ENCODE results near the gene MRPS15.

The MRPS15 gene

GRCh38 chr1:36467700-36468455 is 3.7 kb upstream of the MRPS15 start:
- DNase-seq (ENCODE audit: insufficient read length) (no peak), FAIRE-seq (no peak)
- TF ChIP-seq TAF1 (IDR thresholded peaks at IDR 0.05; ENCODE audit: borderline replicate concordance, low read depth, low read length) (no peak), POLR2A (IDR thresholded peaks at IDR 0.05; ENCODE audit: low read depth, low read length) (no peak), POLR2AphosphoS5 (IDR thresholded peaks at IDR 0.05; ENCODE audit: low read depth, low read length) (no peak)

- FAIRE-seq (no peak), DNase-seq (ENCODE audit: insufficient read length) (no peak)
- no peak for TF ChIP-seq TAF1 (IDR thresholded peaks at IDR 0.05; ENCODE audit: borderline replicate concordance, low read depth, low read length)
- TF ChIP-seq POLR2AphosphoS5 (IDR thresholded peaks at IDR 0.05; ENCODE audit: low read depth, low read length) = no peak
- TF ChIP-seq POLR2A (IDR thresholded peaks at IDR 0.05; ENCODE audit: low read depth, low read length) = no peak
Observed at GRCh38 chr1:36467027-36467410, 2.8 kb upstream of the MRPS15 start.

DNA sequence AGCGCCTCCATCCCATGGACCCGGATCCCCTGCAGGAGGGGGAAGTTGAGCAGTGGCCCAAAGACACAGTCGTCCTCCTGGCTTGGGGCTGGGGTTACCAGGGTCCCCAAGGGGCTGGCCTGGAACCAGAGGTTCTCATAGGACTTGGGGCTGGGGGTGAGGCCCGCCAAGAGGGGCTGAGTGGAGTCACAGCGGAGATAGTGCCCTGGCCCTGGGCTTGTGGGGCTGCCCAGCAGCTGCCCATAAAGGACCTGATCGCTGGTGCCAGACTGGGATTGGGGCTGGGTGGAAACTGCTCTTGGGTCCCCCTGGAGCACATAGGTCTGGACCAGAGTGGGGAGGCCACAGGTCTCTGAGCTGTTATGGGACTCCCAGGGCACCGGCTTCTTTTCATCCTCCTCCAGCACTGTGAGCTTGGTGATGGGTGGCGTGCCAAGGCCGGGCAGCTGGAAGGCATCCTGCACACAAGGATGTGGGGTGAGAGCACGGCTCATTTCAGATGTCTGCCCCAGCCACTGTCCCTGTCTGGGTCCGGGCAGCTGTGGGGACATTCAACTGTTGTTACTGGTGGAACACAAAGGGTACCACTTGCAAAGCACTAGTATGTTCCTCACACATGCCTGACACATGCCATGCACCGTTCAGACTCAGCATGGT is 2.3 kb upstream of the MRPS15 start:
- no peak for DNase-seq (ENCODE audit: insufficient read length)
- TF ChIP-seq TAF1 (IDR thresholded peaks at IDR 0.05; ENCODE audit: borderline replicate concordance, low read depth, low read length) (no peak), POLR2A (IDR thresholded peaks at IDR 0.05; ENCODE audit: low read depth, low read length) (no peak), POLR2AphosphoS5 (IDR thresholded peaks at IDR 0.05; ENCODE audit: low read depth, low read length) (no peak)
- no peak for FAIRE-seq

DNA sequence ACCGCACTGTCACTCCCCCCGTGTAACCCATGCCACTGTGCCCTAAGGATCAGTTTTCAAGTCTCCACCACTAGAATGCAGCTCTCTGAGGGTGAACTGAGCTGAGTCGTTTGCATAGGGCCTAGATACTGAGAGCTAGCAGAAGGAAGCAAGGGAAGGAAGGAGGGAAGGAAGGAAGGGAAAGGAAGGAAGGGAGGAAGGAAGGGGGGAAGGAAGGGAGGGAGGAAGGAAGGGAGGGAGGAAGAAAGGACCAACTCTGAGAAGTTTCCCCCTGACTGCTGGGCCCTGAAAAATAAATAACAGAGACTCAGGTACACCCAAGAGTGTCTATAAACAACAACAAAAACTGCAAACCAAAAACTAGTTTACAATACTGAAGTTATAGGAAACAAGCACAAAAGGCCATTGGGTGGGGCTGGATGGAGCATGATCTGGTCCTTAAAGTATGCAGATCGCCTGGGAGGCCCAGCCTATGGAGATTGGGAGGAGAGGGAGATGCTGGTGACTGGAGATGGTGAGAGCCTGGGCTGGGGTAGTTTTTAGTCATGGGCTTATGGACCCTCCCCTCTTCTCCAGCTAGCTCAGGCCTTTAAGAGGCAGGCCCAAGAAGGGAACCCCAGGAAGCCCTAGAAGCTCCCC is 1.7 kb upstream of the MRPS15 start:
- no peak for DNase-seq (ENCODE audit: insufficient read length)
- TF ChIP-seq POLR2AphosphoS5 (IDR thresholded peaks at IDR 0.05; ENCODE audit: low read depth, low read length) (no peak), POLR2A (IDR thresholded peaks at IDR 0.05; ENCODE audit: low read depth, low read length) (no peak), TAF1 (IDR thresholded peaks at IDR 0.05; ENCODE audit: borderline replicate concordance, low read depth, low read length) (no peak)
- FAIRE-seq = no peak

GRCh38 chr1:36464605-36465393 is 615 bp upstream of the MRPS15 start:
- FAIRE-seq (peak; percentile 50), DNase-seq (ENCODE audit: insufficient read length) (peak; percentile 41)
- TF ChIP-seq POLR2A (IDR thresholded peaks at IDR 0.05; ENCODE audit: low read depth, low read length) = no peak; the same call in 1 of the 2 replicates
- no peak for TF ChIP-seq TAF1 (IDR thresholded peaks at IDR 0.05; ENCODE audit: borderline replicate concordance, low read depth, low read length)
- no peak for TF ChIP-seq POLR2AphosphoS5 (IDR thresholded peaks at IDR 0.05; ENCODE audit: low read depth, low read length)

DNA sequence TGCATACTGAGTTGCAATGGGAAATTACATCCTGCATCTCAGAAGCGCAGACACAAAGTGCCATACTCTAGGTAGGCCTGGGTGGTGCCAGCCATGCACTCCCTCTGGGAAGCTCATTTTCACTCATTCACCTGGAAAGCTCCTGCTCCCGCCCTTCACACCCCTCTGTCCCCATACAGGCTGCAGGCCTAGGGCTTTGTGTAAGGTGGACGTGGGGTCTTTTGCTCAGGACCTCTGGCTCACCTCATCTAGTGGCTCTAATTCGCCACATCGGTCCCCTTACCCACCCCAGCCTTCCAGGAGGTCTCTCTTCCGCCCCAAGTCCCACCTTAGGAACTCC is 751 bp downstream of the MRPS15 start:
- DNase-seq (ENCODE audit: insufficient read length) (no peak), FAIRE-seq (no peak)

GRCh38 chr1:36458910-36459309 is 5.3 kb downstream of the MRPS15 start:
- FAIRE-seq (no peak), DNase-seq (ENCODE audit: insufficient read length) (no peak)
- TF ChIP-seq POLR2A (IDR thresholded peaks at IDR 0.05; ENCODE audit: low read depth, low read length) (0 out of 2 replicates have a peak, but pooled peaks have one; percentile 19), TAF1 (IDR thresholded peaks at IDR 0.05; ENCODE audit: borderline replicate concordance, low read depth, low read length) (no peak), POLR2AphosphoS5 (IDR thresholded peaks at IDR 0.05; ENCODE audit: low read depth, low read length) (no peak)

More for the DNA sequence above, 751 bp downstream of the MRPS15 start:
- no peak for TF ChIP-seq POLR2AphosphoS5 (IDR thresholded peaks at IDR 0.05; ENCODE audit: low read depth, low read length)
- no peak for TF ChIP-seq POLR2A (IDR thresholded peaks at IDR 0.05; ENCODE audit: low read depth, low read length)
- TF ChIP-seq TAF1 (IDR thresholded peaks at IDR 0.05; ENCODE audit: borderline replicate concordance, low read depth, low read length) = no peak

DNA sequence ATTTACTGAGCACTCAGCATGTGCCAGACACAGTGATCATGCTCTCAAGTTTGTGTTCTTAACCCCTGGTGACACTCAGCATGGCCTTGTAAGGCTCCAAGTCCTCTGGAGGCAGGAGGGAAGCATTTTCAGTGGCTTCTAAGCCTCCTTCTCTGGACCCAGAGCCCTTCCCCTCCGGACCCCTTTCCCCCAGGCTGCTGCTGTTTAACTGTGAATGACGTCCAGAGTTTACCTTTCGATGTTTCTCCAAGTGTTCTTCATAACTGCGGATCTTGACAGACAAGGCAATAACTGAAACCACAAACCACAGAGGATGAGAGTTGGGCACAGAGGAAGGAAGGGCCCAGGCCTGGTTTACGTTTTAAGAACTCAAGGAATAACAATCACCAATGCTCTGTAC is 6.5 kb downstream of the MRPS15 start:
- FAIRE-seq = no peak
- TF ChIP-seq POLR2AphosphoS5 (IDR thresholded peaks at IDR 0.05; ENCODE audit: low read depth, low read length) (no peak), TAF1 (IDR thresholded peaks at IDR 0.05; ENCODE audit: borderline replicate concordance, low read depth, low read length) (no peak), POLR2A (IDR thresholded peaks at IDR 0.05; ENCODE audit: low read depth, low read length) (no peak)
- DNase-seq (ENCODE audit: insufficient read length) = no peak

DNA sequence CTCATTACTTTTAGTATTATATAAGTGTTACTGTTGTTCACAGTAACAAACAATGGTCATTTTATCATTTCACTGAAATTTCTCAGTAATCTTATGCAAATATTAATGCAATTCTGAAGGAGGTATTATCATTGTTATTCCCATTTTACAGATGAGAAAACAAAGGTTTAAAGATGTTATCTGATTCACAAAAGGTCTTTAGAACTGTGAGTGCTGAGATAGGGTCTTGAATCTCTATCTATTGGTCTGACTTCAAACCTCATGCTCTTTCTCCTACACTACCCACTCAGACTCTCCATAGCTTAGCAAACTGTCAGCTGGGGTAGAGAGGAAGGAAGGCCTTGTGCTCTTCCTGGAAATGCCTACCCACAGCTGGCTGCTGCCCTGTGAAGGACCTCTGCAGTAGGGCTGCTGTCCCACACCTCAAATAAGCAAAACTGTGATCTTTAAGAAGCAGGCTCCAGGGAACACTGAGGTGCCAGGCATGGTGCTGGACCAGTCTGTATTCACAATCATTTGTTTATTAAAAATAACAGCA is 7.7 kb downstream of the MRPS15 start:
- FAIRE-seq = no peak
- TF ChIP-seq TAF1 (IDR thresholded peaks at IDR 0.05; ENCODE audit: borderline replicate concordance, low read depth, low read length) (no peak), POLR2A (IDR thresholded peaks at IDR 0.05; ENCODE audit: low read depth, low read length) (no peak), POLR2AphosphoS5 (IDR thresholded peaks at IDR 0.05; ENCODE audit: low read depth, low read length) (no peak)
- no peak for DNase-seq (ENCODE audit: insufficient read length)

GRCh38 chr1:36455386-36455785 is 8.8 kb downstream of the MRPS15 start:
- no peak for FAIRE-seq
- TF ChIP-seq TAF1 (IDR thresholded peaks at IDR 0.05; ENCODE audit: borderline replicate concordance, low read depth, low read length) = no peak
- TF ChIP-seq POLR2A (IDR thresholded peaks at IDR 0.05; ENCODE audit: low read depth, low read length) = no peak
- TF ChIP-seq POLR2AphosphoS5 (IDR thresholded peaks at IDR 0.05; ENCODE audit: low read depth, low read length) = no peak

More at GRCh38 chr1:36455386-36455785, 8.8 kb downstream of the MRPS15 start:
- DNase-seq (ENCODE audit: insufficient read length) = no peak
